Coronary artery (tissue), 2 donors: Measurements from ENCODE around the gene HPRT1.

ENCODE experiments used
- DNase-seq: peaks from one replicate; pipeline ENCODE4 v3.0.0-alpha.2; 2017; ENCODE audit warnings: low spot score
- H3K27ac ChIP-seq, 2 donors: fragments of 200-600 bp; sonication (generic); one replicate each; pipeline ENCODE4 v1.5.1; 2016 to 2019
- H3K4me3 ChIP-seq: fragments of 200-600 bp; sonication (generic); 2 replicates; pipeline ENCODE4 v1.5.1; 2016; ENCODE audit warnings: mild to moderate bottlenecking, moderate library complexity
- TF ChIP-seq, protein P1 (sequence below): fragments of 200-600 bp; sonication (generic); IDR thresholded peaks from one replicate; pipeline ENCODE4 v1.5.1; 2019; ENCODE audit warnings: antibody characterized with exemption

HPRT1 gene

DNA sequence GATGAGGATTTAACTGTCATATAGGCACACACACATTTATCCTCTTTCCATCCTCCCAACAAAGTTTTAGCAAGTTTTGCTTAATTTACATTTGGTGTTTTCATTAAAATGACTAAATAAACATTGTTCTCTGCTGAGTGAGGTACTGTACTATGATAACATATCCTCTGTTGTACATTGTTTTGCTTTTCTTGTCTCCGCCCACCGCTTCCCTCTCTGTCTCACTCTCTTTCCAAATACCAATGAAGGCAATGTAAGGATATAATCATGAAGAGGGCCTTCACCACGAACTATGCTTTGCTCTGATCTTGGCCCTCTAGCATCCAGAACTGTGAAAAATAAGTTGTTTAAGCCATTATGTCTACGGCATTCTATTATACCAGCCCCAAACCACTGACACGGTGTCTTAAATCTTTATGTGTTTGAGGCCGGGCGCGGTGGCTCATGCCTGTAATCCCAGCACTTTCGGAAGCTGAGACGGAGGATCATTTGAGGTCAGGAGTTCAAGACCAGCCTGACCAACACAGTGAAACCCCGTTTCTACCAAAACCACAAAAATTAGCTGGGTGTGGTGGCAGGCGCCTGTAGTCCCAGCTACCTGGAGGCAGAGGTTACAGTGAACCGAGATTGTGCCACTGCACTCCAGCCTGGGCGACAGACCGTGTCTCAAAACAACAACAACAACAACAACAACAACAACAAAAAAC is 65.3 kb downstream of the HPRT1 start:
- no peak overlapping the region for H3K4me3 ChIP-seq
- TF ChIP-seq, protein P1, sequence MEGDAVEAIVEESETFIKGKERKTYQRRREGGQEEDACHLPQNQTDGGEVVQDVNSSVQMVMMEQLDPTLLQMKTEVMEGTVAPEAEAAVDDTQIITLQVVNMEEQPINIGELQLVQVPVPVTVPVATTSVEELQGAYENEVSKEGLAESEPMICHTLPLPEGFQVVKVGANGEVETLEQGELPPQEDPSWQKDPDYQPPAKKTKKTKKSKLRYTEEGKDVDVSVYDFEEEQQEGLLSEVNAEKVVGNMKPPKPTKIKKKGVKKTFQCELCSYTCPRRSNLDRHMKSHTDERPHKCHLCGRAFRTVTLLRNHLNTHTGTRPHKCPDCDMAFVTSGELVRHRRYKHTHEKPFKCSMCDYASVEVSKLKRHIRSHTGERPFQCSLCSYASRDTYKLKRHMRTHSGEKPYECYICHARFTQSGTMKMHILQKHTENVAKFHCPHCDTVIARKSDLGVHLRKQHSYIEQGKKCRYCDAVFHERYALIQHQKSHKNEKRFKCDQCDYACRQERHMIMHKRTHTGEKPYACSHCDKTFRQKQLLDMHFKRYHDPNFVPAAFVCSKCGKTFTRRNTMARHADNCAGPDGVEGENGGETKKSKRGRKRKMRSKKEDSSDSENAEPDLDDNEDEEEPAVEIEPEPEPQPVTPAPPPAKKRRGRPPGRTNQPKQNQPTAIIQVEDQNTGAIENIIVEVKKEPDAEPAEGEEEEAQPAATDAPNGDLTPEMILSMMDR, result no peak
- no peak for DNase-seq
- no peak overlapping the region for H3K27ac ChIP-seq

DNA sequence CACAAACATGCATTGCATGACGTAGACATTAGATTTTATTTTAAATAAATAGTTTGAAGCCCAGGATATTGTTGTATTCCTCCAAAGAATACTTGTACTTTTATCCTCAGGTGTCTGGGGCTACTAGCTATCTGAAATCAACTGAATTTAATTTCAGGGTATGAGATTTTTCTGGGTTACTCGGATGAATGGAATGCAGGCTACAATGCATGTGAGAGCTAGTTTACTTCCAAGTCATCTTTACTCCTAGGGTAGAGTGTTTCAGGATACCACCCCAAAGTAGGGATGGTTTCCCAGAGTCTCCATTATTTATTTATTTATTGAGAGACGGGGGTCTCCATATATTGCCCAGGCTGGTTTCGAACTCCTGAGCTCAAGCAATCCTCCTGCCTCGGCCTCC is 66.4 kb downstream of the HPRT1 start:
- DNase-seq, result no peak
- H3K4me3 ChIP-seq, result no peak overlapping the region
- TF ChIP-seq, protein P1, result no peak
- H3K27ac ChIP-seq, result no peak overlapping the region

DNA sequence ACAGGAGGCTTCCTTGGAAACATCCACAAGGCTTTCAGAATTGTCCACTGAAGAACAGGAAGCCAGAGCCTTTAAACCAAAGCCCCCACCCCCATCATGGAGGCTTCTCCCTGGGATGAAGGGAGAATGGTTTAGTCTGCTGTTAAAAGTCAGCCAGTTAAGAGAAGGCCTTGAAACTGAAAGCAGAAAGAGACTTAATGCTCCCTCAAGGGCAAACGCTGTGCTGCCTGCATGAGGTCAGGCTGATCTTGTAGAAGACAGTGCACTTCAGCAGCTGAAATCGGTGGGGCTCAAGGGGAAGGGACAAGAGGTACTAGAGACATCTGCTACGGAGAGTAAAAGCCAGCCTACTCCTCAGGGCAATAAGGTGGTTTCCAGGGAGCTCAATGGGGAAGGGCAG is 69.0 kb downstream of the HPRT1 start:
- TF ChIP-seq, protein P1, result no peak
- Histone ChIP-seq H3K4me3 (no peak overlapping the region), H3K27ac (no peak overlapping the region)
- no peak for DNase-seq

DNA sequence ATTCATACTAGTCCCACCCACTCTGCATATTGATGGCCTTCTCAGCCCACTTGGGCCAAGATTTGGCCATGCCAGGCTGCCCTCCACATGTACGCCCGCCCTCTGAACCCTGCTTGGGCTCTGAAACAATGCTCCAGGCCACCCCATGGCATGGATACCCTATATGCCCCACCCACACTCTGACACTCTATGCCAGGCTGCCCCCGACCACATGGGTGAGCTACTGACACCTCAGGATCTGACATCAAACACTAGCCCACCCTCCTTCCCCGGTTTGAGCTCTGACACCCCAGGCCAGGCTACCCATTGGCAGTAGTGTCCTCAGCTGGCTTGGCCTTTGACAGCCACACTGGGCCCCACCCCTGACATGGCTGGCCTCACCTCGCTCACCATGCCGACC is 69.5 kb downstream of the HPRT1 start:
- H3K4me3 ChIP-seq, result no peak overlapping the region
- H3K27ac ChIP-seq, result no peak overlapping the region
- DNase-seq, result no peak
- TF ChIP-seq, protein P1, result no peak

DNA sequence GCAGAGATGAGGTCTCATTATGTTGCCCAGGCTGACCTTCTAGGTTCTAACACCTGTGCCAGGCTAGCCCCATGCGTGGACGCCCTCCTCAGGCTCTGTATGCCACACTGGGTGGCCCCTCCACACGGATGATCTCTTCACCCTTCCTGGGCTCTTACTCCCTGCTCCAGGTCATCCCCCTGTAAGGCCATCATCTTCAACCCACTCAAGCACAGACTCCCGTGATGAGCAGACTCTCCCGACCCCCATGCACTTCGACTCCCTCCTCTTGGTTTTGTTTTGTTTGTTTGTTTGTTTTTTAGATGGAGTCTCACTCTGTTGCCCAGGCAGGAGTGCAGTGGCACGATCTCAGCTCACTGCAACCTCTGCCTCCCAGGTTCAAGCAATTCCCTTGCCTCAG is 70.9 kb downstream of the HPRT1 start:
- Histone ChIP-seq H3K4me3 (no peak overlapping the region), H3K27ac (no peak overlapping the region)
- TF ChIP-seq, protein P1, result no peak
- DNase-seq, result no peak

DNA sequence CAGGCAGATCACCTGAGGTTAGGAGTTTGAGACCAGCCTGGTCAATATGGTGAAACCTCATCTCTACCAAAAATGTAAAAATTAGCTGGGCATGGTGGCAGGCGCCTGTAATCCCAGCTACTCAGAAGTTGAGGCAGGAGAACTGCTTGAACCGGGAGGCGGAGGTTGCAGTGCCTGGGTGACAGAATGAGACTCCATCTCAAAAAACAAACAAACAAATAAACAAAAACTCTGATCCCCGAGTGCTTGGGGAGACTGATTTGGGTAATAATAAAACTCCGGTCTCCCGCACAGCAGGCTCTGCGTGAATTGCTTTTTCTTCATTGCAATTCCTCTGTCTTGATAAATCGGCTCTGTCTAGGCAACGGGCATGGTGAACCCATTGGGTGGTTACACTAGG is 73.4 kb downstream of the HPRT1 start:
- H3K27ac ChIP-seq, result no peak overlapping the region
- no peak for DNase-seq
- H3K4me3 ChIP-seq, result no peak overlapping the region
- TF ChIP-seq, protein P1, result no peak

DNA sequence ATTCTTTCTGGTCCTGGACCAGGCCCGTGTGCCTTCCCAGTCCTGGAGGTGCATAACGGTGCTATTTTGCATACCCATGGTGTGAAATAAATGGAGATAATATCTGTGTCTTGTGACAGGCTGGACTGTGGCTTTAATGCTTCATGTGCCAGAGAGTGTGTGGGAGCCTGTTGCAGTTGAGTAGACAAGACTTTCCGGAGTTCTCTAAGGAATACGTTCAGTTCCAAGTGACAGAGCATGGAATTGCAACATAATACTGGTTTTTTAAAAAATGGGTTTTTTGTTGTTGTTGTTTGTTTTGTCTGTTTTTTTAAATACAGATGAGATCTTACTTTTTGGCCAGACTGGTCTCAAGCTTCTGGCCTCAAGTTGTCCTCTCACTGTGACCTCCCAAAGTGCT is 74.0 kb downstream of the HPRT1 start:
- TF ChIP-seq, protein P1, result no peak
- no peak overlapping the region for H3K4me3 ChIP-seq
- no peak overlapping the region for H3K27ac ChIP-seq
- DNase-seq, result no peak
